T1000 (cell line): ENCODE data around the gene RTN1.

Experiments used
- DNase-seq: peaks from one replicate; lab custom pipeline; 2025; ENCODE audit warnings: mixed read lengths; lab: John Stamatoyannopoulos, UW

The RTN1 gene

GRCh38 chr14:59547310-59547709 is 323.3 kb downstream of the RTN1 start:
- DNase-seq, result no peak
